HG03097 (cell line): ENCODE data around the gene SRRM2.
A peak's percentile ranks its signal among the peaks of the same experiment; 100 is the strongest.

Source experiments
- ATAC-seq: cut with Tn5 transposase; IDR thresholded peaks from one replicate; pipeline ENCODE4 v1.9.1; 2021; ENCODE audit not compliant: unreplicated experiment, low FRiP score

Gene SRRM2

GRCh38 chr16:2737895-2738418 is 14.5 kb upstream of the SRRM2 start:
- ATAC-seq = no peak

- no peak for ATAC-seq
Observed at GRCh38 chr16:2738615-2739014, 13.8 kb upstream of the SRRM2 start.

GRCh38 chr16:2739625-2740430 is 12.6 kb upstream of the SRRM2 start:
- ATAC-seq = no peak

- no peak for ATAC-seq
Observed at GRCh38 chr16:2740476-2740875, 12.0 kb upstream of the SRRM2 start.

- no peak for ATAC-seq
Observed at GRCh38 chr16:2741168-2741567, 11.3 kb upstream of the SRRM2 start.

- no peak for ATAC-seq
Observed at GRCh38 chr16:2742323-2743006, 10.0 kb upstream of the SRRM2 start.

GRCh38 chr16:2743007-2743810 is 9.2 kb upstream of the SRRM2 start:
- no peak for ATAC-seq

GRCh38 chr16:2744711-2745110 is 7.7 kb upstream of the SRRM2 start:
- ATAC-seq = no peak

- ATAC-seq = no peak
Observed at GRCh38 chr16:2745116-2745890, 7.1 kb upstream of the SRRM2 start.

GRCh38 chr16:2745961-2746360 is 6.5 kb upstream of the SRRM2 start:
- ATAC-seq = no peak

GRCh38 chr16:2748757-2749455 is 3.5 kb upstream of the SRRM2 start:
- no peak for ATAC-seq

- no peak for ATAC-seq
Observed at GRCh38 chr16:2749476-2749875, 3.0 kb upstream of the SRRM2 start.

GRCh38 chr16:2749936-2750335 is 2.5 kb upstream of the SRRM2 start:
- no peak for ATAC-seq

GRCh38 chr16:2751577-2752034 is 832 bp upstream of the SRRM2 start:
- ATAC-seq = no peak

- ATAC-seq = peak; percentile 32
Observed at GRCh38 chr16:2752850-2753732, 653 bp downstream of the SRRM2 start.

GRCh38 chr16:2753733-2754020 is 1.2 kb downstream of the SRRM2 start:
- ATAC-seq = no peak

GRCh38 chr16:2755158-2755557 is 2.7 kb downstream of the SRRM2 start:
- ATAC-seq = no peak

GRCh38 chr16:2756288-2757015 is 4.0 kb downstream of the SRRM2 start:
- no peak for ATAC-seq
